Measurements from ENCODE around the gene TMC8.
A peak's percentile ranks its signal among the peaks of the same experiment; 100 is the strongest.

Gene TMC8

GRCh38 chr17:78172249-78173051 lies 41.9 kb downstream of the TMC8 start:
- no peak for DNase-seq (ENCODE audit: low read depth)
- no peak for TF ChIP-seq CTCF (conservative IDR thresholded peaks at IDR 0.05; ENCODE audit: control insufficient read depth, insufficient read depth, low read depth, low read length)
- no peak overlapping the region for H3K4me3 ChIP-seq (ENCODE audit: control insufficient read depth, low read depth, low read length)

GRCh38 chr17:78173097-78173715 lies 42.6 kb downstream of the TMC8 start:
- DNase-seq (ENCODE audit: low read depth), result no peak
- no peak for TF ChIP-seq CTCF (conservative IDR thresholded peaks at IDR 0.05; ENCODE audit: control insufficient read depth, insufficient read depth, low read depth, low read length)

GRCh38 chr17:78174346-78174869 lies 43.8 kb downstream of the TMC8 start:
- TF ChIP-seq CTCF (conservative IDR thresholded peaks at IDR 0.05; ENCODE audit: control insufficient read depth, insufficient read depth, low read depth, low read length), result no peak
- no peak overlapping the region for H3K4me3 ChIP-seq (ENCODE audit: control insufficient read depth, low read depth, low read length)
- no peak for DNase-seq (ENCODE audit: low read depth)

More at GRCh38 chr17:78173097-78173715, 42.6 kb downstream of the TMC8 start:
- no peak overlapping the region for H3K4me3 ChIP-seq (ENCODE audit: control insufficient read depth, low read depth, low read length)

- no peak overlapping the region for H3K4me3 ChIP-seq (ENCODE audit: control insufficient read depth, low read depth, low read length)
- no peak for DNase-seq (ENCODE audit: low read depth)
- TF ChIP-seq CTCF (conservative IDR thresholded peaks at IDR 0.05; ENCODE audit: control insufficient read depth, insufficient read depth, low read depth, low read length), result no peak
Measured at GRCh38 chr17:78174870-78175642, 44.5 kb downstream of the TMC8 start.

GRCh38 chr17:78175643-78175981 lies 45.0 kb downstream of the TMC8 start:
- no peak overlapping the region for H3K4me3 ChIP-seq (ENCODE audit: control insufficient read depth, low read depth, low read length)
- no peak for TF ChIP-seq CTCF (conservative IDR thresholded peaks at IDR 0.05; ENCODE audit: control insufficient read depth, insufficient read depth, low read depth, low read length)
- DNase-seq (ENCODE audit: low read depth), result no peak

- peak; percentile 41 for DNase-seq (ENCODE audit: low read depth)
- no peak overlapping the region for H3K4me3 ChIP-seq (ENCODE audit: control insufficient read depth, low read depth, low read length)
- TF ChIP-seq CTCF (conservative IDR thresholded peaks at IDR 0.05; ENCODE audit: control insufficient read depth, insufficient read depth, low read depth, low read length), result peak; percentile 78
Measured at GRCh38 chr17:78176548-78177025, 46.0 kb downstream of the TMC8 start.
